GM12878 (cell line): ENCODE results near the gene SLC25A17. TPM values are rescaled to one million over a fixed set of nuclear protein-coding genes. Genes with fewer than 3 reads are reported as not detected.

Experiments used
- ATAC-seq: fragments of 200-7000 bp; cut with Tn5 transposase; 3 replicates; pipeline ENCODE4 v1.9.1; 2020; ENCODE audit warnings: mild to moderate bottlenecking, moderate library complexity
- BruUV-seq: library from RNA; stranded (reverse); fragments of 400-500 nt; replicated peaks from 2 replicates; lab custom pipeline; 2021; lab: Mats Ljungman, UMichigan
- CTCF ChIA-PET: fragments of 300-600 bp; sonication (Branson Sonifier 250); formaldehyde crosslinking; extraction: SDS; loops from one replicate; lab custom pipeline; 2021; ENCODE audit warnings: inconsistent platforms; lab: Yijun Ruan, JAX
- POLR2A ChIA-PET: fragments of 350-600 bp; formaldehyde crosslinking; extraction: SDS; loops from one replicate; lab custom pipeline; 2021; ENCODE audit warnings: inconsistent platforms; lab: Charles Lee
- RAD21 ChIA-PET: fragments of 300-600 bp; sonication (Branson Sonifier 250); formaldehyde crosslinking; loops from one replicate; lab custom pipeline; 2023; ENCODE audit warnings: antibody characterized with exemption; ENCODE audit not compliant: unreplicated experiment; lab: Charles Lee
- SMC1A ChIA-PET: fragments of 300-600 bp; sonication (Branson Sonifier 250); formaldehyde crosslinking; loops from one replicate; lab custom pipeline; 2023; ENCODE audit not compliant: unreplicated experiment, uncharacterized antibody; lab: Charles Lee
- DNase-seq: peaks from one replicate; pipeline ENCODE4 v3.0.0-alpha.2; 2011; ENCODE audit warnings: low read depth, low spot score
- FAIRE-seq: peaks from 3 replicates; lab custom pipeline; 2011; peaks lifted over from hg19 to GRCh38; lab: Jason Lieb, UNC
- H2AFZ ChIP-seq: 2 replicates; pipeline ENCODE4 v1.6.0; 2011; ENCODE audit warnings: low read depth, low read length, control low read depth; ENCODE audit not compliant: control insufficient read depth
- H3K27ac ChIP-seq: 2 replicates; pipeline ENCODE4 v1.5.1; 2011; ENCODE audit warnings: control low read depth; ENCODE audit not compliant: control insufficient read depth, insufficient read depth
- H3K27me3 ChIP-seq, 2 experiments: replicated peaks in 1 of 2; 2 replicates each; pipeline versions ENCODE4 v1.6.0 to v1.6.1; 2011; ENCODE audit warnings: low read length in 1 of 2; ENCODE audit not compliant: control insufficient read depth in 2 of 2, insufficient read depth in 2 of 2
- H3K36me3 ChIP-seq, 2 experiments: 2 replicates each; pipeline ENCODE4 v1.5.1; 2011; ENCODE audit warnings: low read length in 1 of 2; ENCODE audit not compliant: control insufficient read depth in 2 of 2, insufficient read depth in 2 of 2
- H3K4me1 ChIP-seq: 2 replicates; pipeline ENCODE4 v1.6.1; 2011; ENCODE audit warnings: mild to moderate bottlenecking, low read length, moderate library complexity, mixed read lengths; ENCODE audit not compliant: control insufficient read depth, insufficient read depth
- H3K4me2 ChIP-seq: 2 replicates; pipeline ENCODE4 v1.6.0; 2011; ENCODE audit warnings: control low read depth; ENCODE audit not compliant: control insufficient read depth, insufficient read depth
- H3K4me3 ChIP-seq: fragments of 200-600 bp; sonication (generic); 2 replicates; pipeline ENCODE4 v1.5.1; 2016
- H3K79me2 ChIP-seq: 2 replicates; pipeline ENCODE4 v1.6.0; 2011; ENCODE audit warnings: low read length; ENCODE audit not compliant: control insufficient read depth, insufficient read depth
- H3K9ac ChIP-seq: 2 replicates; pipeline ENCODE4 v1.8.0; 2011; ENCODE audit warnings: low read length, control low read depth, mixed read lengths; ENCODE audit not compliant: control insufficient read depth, insufficient read depth
- H3K9me3 ChIP-seq: replicated peaks from 3 replicates; pipeline ENCODE4 v1.5.1; 2011; ENCODE audit warnings: mild to moderate bottlenecking, low read length; ENCODE audit not compliant: control insufficient read depth, insufficient read depth
- H4K20me1 ChIP-seq: 2 replicates; pipeline ENCODE4 v1.6.0; 2011; ENCODE audit not compliant: control insufficient read depth, insufficient read depth
- EP300 ChIP-seq, 2 experiments: fragments of 150-350 bp in 1 of 2; IDR thresholded peaks; 2 replicates each; pipeline ENCODE4 v1.6.1; 2011 to 2012; ENCODE audit warnings: low read depth in 2 of 2, low read length in 2 of 2, borderline replicate concordance in 1 of 2, improper control_type of control experiment in 1 of 2, inconsistent platforms in 1 of 2; ENCODE audit not compliant: control insufficient read depth in 1 of 2
- ESRRA ChIP-seq: IDR thresholded peaks from 2 replicates; pipeline ENCODE4 v1.6.1; 2012; ENCODE audit warnings: mild to moderate bottlenecking, low read length, improper control_type of control experiment
- ETV6 ChIP-seq, 2 experiments: fragments of 450-650 bp in 1 of 2; IDR thresholded peaks in 1 of 2; conservative IDR thresholded peaks in 1 of 2; 2 replicates each; pipeline ENCODE4 v1.6.1; 2014; ENCODE audit warnings: antibody characterized with exemption in 1 of 2, borderline replicate concordance in 1 of 2, low read depth in 1 of 2, mild to moderate bottlenecking in 1 of 2, moderate library complexity in 1 of 2
- KDM1A ChIP-seq: fragments of 200-600 bp; sonication (generic); IDR thresholded peaks from 2 replicates; pipeline ENCODE4 v1.6.1; 2016; ENCODE audit warnings: borderline replicate concordance
- POLR2AphosphoS2 ChIP-seq: IDR thresholded peaks from 2 replicates; pipeline ENCODE4 v1.6.1; 2011; ENCODE audit warnings: low read depth, mild to moderate bottlenecking, low read length, improper control_type of control experiment, moderate library complexity
- RCOR1 ChIP-seq: conservative IDR thresholded peaks from 2 replicates; pipeline ENCODE4 v1.6.1; 2012; ENCODE audit warnings: low read depth, low read length, improper control_type of control experiment
- SREBF1 ChIP-seq: IDR thresholded peaks from 2 replicates; pipeline ENCODE4 v1.6.1; 2012; ENCODE audit warnings: mild to moderate bottlenecking, low read length
- STAT3 ChIP-seq: IDR thresholded peaks from 2 replicates; pipeline ENCODE4 v1.6.1; 2011; ENCODE audit warnings: low read depth, low read length, improper control_type of control experiment
- TCF3 ChIP-seq: IDR thresholded peaks from 2 replicates; pipeline ENCODE4 v1.6.1; 2012; ENCODE audit warnings: low read depth, mild to moderate bottlenecking, low read length, borderline replicate concordance; ENCODE audit not compliant: insufficient read depth
- ZNF207 ChIP-seq: fragments of 450-650 bp; IDR thresholded peaks from 2 replicates; pipeline ENCODE4 v1.6.1; 2014; ENCODE audit warnings: antibody characterized with exemption, mild to moderate bottlenecking, borderline replicate concordance
- WGBS: methylation state at CpG from one replicate; pipeline ENCODE4 v1.1.6; 2016; ENCODE audit warnings: low lambda C conversion rate; ENCODE audit not compliant: insufficient replicate concordance, insufficient coverage; ENCODE audit errors: missing lambda C conversion rate; 5-methylcytosine and 5-hydroxymethylcytosine counted together
- in situ Hi-C: fragments of 300-500 bp; cut with MboI; formaldehyde crosslinking; loops from 9 replicates; pipeline ENCODE4 v1.14.3; 2018; ENCODE audit warnings: mixed read lengths
- intact Hi-C: fragments of 100-400 bp; cut with micrococcal nuclease; formaldehyde crosslinking; loops from one replicate; pipeline ENCODE4 v1.14.2; 2022; ENCODE audit not compliant: unreplicated experiment
- polyA plus RNA-seq, 11 experiments: library from polyadenylated mRNA; depleted of rRNA in 4 of 11; unstranded in 6 of 11; stranded (reverse) in 5 of 11; fragments of >200 nt; fragmentation: Nextera tagmentation in 4 of 11; fragmentation: Illumina TruSeq in 1 of 11; extraction: Ambion mirVana in 4 of 11; extraction: Trizol in 1 of 11; gene quantifications; 1 replicate in 1 of 11; 2 replicates in 10 of 11; pipeline versions ENCODE4 v1.2.1 to v1.2.3, GENCODE V29; 2011 to 2016; ENCODE audit warnings: inconsistent platforms in 2 of 11, missing spikeins in 2 of 11, low read depth in 1 of 11
- total RNA-seq, 4 experiments: library from RNA; depleted of rRNA in 3 of 4; stranded (reverse); fragments of >200 nt in 3 of 4; fragmentation: Illumina TruSeq in 1 of 4; extraction: Trizol in 1 of 4; gene quantifications; 2 replicates each; pipeline versions ENCODE4 v1.2.1 to v1.2.3, GENCODE V29; 2013 to 2021
- TF ChIP-seq, protein P1 (sequence below): IDR thresholded peaks from 2 replicates; pipeline ENCODE4 v1.6.1; 2012; ENCODE audit warnings: low read depth, low read length, improper control_type of control experiment
- TF ChIP-seq, protein P2 (sequence below): IDR thresholded peaks from 2 replicates; pipeline ENCODE4 v1.6.1; 2011; ENCODE audit warnings: borderline replicate concordance, low read depth, mild to moderate bottlenecking, moderate library complexity, mixed read lengths, low read length; ENCODE audit not compliant: insufficient read depth; ENCODE audit errors: extremely low read length
- TF ChIP-seq, protein P3 (sequence below): IDR thresholded peaks from 2 replicates; pipeline ENCODE4 v1.6.1; 2011; ENCODE audit warnings: low read depth, mild to moderate bottlenecking, low read length, moderate library complexity, borderline replicate concordance; ENCODE audit errors: extremely low read depth
- TF ChIP-seq, protein P4 (sequence below): fragments of 450-650 bp; IDR thresholded peaks from 2 replicates; pipeline ENCODE4 v1.6.1; 2017; ENCODE audit warnings: mild to moderate bottlenecking, moderate library complexity

SLC25A17 gene
- total and polyA plus RNA-seq, 10 of the 15 experiments (the other 5 are each of a cell fraction or from before 2014, with no cell fraction given): 37.5 to 113 (median 62.3) TPM

DNA sequence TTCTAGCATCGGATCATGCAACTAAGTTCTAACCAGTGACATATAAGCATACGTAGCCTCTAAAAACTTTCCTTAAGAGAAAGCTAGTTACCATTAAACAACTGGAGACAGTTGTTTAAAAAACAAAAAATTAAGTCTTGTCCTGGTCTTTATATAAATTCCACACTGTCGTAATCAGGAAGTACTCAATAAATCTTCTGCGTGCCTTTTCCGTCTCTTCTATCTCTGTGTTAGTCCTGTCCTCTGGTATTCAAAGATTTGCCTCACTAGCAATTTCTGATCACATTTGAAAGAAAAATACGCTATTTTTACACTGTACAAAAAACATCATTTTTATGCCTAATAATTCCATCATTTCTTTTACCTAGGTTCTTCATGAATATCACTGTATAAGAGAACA, 10.0 kb upstream of the SLC25A17 start:
- no peak for DNase-seq
- ATAC-seq: no peak
- no peaks in the 10 kb centered on the region for H3K27me3 ChIP-seq
- peaks cover 0 to 28% of the 10 kb centered on the region in 2 experiments; a peak in 3 of 4 replicates for H3K36me3 ChIP-seq
- SMC1A ChIA-PET: interaction anchor here (1.1 to 3.0 kb wide), 2 partner anchors 12 to 26 kb away, joined by 3 to 14 read pairs; no protein-coding TSS in a partner anchor
- in situ Hi-C loops: no loop called here
- BruUV-seq: no TSS peak
- CTCF ChIA-PET: no interaction called here
- RAD21 ChIA-PET: no interaction called here
- H3K27ac ChIP-seq: no peak overlapping the region
- H3K9me3 ChIP-seq: no peaks in the 10 kb centered on the region
- no peak overlapping the region for H2AFZ ChIP-seq
- FAIRE-seq: no peak
- intact Hi-C loops: no loop called here
- no peak overlapping the region for H3K4me3 ChIP-seq
- H3K9ac ChIP-seq: no peak overlapping the region
- no peaks in the 10 kb centered on the region for H3K4me1 ChIP-seq
- no peaks in the 10 kb centered on the region for H3K79me2 ChIP-seq
- no peaks in the 10 kb centered on the region for H4K20me1 ChIP-seq
- 98% methylated on average over 6 of the region's 6 CpGs for WGBS
- POLR2A ChIA-PET: no interaction called here
- H3K4me2 ChIP-seq: no peak overlapping the region
- no peak for TF ChIP-seq SREBF1
- TF ChIP-seq TCF3: no peak
- TF ChIP-seq RCOR1: no peak
- no peak for TF ChIP-seq ESRRA
- TF ChIP-seq, protein P1, sequence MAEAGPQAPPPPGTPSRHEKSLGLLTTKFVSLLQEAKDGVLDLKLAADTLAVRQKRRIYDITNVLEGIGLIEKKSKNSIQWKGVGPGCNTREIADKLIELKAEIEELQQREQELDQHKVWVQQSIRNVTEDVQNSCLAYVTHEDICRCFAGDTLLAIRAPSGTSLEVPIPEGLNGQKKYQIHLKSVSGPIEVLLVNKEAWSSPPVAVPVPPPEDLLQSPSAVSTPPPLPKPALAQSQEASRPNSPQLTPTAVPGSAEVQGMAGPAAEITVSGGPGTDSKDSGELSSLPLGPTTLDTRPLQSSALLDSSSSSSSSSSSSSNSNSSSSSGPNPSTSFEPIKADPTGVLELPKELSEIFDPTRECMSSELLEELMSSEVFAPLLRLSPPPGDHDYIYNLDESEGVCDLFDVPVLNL: no peak
- no peak for TF ChIP-seq KDM1A
- TF ChIP-seq, protein P2, sequence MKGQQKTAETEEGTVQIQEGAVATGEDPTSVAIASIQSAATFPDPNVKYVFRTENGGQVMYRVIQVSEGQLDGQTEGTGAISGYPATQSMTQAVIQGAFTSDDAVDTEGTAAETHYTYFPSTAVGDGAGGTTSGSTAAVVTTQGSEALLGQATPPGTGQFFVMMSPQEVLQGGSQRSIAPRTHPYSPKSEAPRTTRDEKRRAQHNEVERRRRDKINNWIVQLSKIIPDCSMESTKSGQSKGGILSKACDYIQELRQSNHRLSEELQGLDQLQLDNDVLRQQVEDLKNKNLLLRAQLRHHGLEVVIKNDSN: no peak
- no peak for TF ChIP-seq ZNF207
- TF ChIP-seq, protein P3, sequence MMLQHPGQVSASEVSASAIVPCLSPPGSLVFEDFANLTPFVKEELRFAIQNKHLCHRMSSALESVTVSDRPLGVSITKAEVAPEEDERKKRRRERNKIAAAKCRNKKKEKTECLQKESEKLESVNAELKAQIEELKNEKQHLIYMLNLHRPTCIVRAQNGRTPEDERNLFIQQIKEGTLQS: no peak
- no peak for TF ChIP-seq POLR2AphosphoS2
- TF ChIP-seq ETV6 (conservative IDR thresholded peaks at IDR 0.05 in 1 of 2, IDR thresholded peaks at IDR 0.05 in 1 of 2; ENCODE audit: borderline replicate concordance in 1 of 2, low read depth in 1 of 2): no peak
- no peak for TF ChIP-seq EP300 (IDR thresholded peaks at IDR 0.05; ENCODE audit: borderline replicate concordance in 1 of 2, control insufficient read depth in 1 of 2, low read depth in 2 of 2, low read length in 2 of 2)
- TF ChIP-seq, protein P4, sequence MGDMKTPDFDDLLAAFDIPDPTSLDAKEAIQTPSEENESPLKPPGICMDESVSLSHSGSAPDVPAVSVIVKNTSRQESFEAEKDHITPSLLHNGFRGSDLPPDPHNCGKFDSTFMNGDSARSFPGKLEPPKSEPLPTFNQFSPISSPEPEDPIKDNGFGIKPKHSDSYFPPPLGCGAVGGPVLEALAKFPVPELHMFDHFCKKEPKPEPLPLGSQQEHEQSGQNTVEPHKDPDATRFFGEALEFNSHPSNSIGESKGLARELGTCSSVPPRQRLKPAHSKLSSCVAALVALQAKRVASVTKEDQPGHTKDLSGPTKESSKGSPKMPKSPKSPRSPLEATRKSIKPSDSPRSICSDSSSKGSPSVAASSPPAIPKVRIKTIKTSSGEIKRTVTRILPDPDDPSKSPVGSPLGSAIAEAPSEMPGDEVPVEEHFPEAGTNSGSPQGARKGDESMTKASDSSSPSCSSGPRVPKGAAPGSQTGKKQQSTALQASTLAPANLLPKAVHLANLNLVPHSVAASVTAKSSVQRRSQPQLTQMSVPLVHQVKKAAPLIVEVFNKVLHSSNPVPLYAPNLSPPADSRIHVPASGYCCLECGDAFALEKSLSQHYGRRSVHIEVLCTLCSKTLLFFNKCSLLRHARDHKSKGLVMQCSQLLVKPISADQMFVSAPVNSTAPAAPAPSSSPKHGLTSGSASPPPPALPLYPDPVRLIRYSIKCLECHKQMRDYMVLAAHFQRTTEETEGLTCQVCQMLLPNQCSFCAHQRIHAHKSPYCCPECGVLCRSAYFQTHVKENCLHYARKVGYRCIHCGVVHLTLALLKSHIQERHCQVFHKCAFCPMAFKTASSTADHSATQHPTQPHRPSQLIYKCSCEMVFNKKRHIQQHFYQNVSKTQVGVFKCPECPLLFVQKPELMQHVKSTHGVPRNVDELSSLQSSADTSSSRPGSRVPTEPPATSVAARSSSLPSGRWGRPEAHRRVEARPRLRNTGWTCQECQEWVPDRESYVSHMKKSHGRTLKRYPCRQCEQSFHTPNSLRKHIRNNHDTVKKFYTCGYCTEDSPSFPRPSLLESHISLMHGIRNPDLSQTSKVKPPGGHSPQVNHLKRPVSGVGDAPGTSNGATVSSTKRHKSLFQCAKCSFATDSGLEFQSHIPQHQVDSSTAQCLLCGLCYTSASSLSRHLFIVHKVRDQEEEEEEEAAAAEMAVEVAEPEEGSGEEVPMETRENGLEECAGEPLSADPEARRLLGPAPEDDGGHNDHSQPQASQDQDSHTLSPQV: no peak
- no peak for TF ChIP-seq STAT3
